Right renal cortex interstitium (tissue), 3 donors: ENCODE results near the gene ATP8A1. TPM values are rescaled to one million over a fixed set of nuclear protein-coding genes. Genes with fewer than 3 reads are reported as not detected.
"Not testable (repeated sequence)": the region's sequence is repeated elsewhere in the genome, so short reads cannot be mapped to it uniquely, and the experiment has no call there.

ENCODE experiments used
- DNase-seq, 3 donors: peaks; one replicate each; pipeline ENCODE4 v3.0.0-alpha.2; 2013; ENCODE audit warnings: low read depth in 3 of 3, low spot score in 2 of 3
- polyA plus RNA-seq, 3 donors: library from polyadenylated mRNA; unstranded; fragments of 120-200 nt; gene quantifications; one replicate each; pipeline ENCODE4 v1.2.1, GENCODE V29; 2013; ENCODE audit not compliant: insufficient read length in 3 of 3

Gene ATP8A1
- polyA plus RNA-seq, 3 donors: 30.3 to 33.6 (median 31.9) TPM

DNA sequence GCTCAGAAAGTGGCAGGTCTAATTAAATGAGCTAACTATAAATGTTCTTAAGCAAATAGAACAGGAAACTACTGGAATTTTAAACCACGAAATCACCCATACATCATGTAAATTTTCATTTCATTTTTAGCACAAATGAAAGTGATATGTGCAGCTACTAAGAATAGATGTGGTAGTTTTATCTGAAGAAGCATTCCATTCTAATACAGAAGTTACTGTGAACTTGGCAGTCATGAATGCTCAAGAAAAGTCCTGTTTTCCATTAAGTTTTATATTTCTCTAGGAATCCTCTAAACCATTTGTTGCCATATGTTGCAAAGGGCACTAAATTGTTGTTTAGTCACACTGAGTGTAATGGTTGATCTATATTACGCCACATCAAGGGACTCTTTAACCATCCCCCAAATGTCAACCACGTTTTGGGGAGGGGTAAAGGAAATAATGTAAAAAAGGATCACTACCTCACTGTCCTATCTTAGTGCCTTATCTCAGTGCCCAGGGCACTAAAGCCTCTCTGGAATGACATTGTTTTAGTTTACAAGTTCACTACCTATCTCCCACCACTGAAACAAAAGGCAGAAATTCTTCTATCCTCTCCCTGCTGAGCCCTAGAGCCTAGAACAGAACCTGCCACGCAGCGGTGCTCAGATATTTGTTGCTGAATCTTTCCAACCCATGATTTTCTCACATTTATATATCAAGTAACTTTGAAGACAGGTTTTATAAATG is 141.6 kb downstream of the ATP8A1 start:
- no peak for DNase-seq

DNA sequence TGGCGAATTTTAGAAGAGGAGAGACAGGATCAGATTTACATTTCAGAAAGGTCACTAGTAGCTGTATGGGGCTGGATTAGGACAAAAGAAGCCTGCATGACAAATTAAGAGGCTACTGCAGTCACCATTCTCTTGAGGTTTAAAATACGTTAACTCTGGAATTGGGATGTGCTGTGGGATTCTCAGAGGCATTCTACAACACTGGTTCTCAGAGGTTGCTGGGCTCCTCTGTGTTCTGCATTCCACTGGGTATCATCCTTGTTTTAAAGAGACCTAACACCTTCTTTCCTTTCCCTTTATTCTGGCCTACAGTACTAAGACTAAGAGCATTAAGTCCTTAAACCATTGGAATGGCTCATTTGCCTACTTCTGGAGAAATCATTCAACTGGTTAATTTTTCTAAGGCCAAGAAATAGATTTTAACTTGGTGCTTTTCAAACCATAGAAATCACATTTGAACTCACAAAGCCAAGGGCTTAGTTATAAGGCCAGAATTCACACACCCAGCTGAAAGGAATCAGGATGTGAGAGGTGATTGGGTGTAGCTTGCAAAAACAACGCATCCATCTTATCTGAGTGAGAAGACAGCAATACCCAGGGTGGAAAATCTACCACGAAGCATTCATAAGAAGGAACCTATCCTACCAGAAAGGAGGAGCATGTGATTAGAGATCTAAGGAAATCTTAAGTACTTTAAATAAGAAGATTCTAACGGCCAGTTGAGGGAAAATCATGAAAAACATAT is 143.0 kb downstream of the ATP8A1 start:
- DNase-seq: no peak

DNA sequence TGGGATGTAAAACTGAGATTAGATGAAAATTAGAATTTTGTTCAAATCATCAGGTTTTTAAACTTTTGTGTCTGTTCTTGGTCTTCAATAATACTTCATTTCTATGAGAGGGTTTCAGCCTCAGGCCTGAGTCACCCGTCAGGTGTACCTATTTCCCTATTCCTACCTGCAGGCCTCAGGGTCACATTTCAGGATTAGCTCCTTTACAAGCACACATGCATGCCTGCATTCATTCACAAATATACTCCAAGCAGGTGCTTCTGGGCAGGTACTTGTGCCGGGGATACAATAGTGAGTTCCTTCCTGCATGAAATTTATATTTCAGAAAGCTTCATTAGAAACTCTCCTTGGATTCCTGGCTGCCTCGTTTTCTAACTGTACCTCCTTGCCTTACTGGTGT is 144.7 kb downstream of the ATP8A1 start:
- DNase-seq: no peak

DNA sequence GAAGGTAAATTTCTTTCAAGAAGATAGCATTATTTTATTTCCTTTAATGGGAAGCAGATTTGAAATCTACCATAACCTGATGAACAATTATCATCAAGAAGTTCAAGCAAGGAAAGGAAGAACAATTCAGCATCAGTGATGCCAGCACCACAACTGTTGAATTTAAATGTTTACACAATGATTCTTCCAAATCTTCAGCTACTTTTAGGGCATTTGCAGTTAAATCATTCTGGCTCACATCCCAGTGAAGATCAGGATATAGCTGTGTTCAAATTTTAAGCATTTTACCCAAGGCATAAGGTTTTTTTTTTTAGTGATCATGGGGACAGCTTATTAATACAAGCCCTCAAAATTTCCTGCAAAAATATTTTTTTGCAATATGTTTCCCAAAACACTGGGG is 146.7 kb downstream of the ATP8A1 start:
- no peak for DNase-seq

DNA sequence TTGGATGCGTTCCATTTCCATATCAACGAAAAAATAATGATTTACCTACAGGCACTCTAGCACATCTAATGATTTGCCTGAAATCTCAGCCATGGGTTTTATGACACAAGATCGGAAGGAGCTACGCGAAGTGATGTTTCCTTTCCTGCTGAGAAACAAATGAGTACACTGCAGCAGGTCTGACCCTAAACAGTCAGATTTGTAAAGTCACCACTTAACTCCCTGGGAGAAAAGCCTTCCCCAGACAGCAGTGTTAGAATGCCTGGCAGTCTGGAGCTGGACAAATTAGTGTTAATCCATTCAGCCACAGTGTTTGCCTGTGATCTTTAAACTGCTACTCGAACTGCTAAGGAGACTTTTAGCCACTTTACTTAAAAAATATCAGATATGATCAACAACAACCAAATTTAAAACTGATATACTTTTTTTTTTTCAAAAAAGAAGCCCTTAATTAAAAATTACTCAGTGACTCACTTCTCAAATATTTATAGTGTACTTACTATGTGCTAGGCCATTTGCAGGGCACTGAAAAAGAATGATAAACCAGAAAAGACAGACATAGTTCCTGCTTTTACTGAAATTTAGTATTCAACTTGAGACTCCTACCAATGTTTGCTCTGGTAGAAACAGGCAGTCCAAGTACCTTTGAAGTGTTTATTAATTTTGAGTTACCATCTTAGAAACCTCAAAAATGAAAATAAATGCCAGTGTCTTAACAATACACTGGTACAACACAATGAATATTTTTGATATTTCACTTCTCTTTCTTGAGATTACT is 155.1 kb downstream of the ATP8A1 start:
- DNase-seq: no peak

DNA sequence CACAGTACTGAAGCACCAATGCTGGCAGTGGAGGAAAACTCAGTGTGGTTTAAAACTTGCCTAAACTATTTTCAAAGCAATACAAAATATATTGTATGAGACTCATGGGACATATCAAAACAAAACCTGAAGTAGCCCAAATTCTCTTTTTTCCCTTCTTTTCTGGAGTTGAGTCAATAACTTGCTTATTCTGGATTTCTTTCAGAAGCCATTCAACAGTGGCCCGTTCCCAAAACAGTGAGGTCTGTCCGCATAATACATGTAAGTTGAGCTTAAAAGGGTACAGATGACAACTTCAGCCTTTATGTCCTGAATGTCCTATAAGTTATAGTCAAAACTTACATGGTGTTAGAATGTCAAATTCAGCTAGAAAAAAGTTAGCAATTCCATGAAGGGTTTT is 158.9 kb downstream of the ATP8A1 start:
- DNase-seq: no peak

DNA sequence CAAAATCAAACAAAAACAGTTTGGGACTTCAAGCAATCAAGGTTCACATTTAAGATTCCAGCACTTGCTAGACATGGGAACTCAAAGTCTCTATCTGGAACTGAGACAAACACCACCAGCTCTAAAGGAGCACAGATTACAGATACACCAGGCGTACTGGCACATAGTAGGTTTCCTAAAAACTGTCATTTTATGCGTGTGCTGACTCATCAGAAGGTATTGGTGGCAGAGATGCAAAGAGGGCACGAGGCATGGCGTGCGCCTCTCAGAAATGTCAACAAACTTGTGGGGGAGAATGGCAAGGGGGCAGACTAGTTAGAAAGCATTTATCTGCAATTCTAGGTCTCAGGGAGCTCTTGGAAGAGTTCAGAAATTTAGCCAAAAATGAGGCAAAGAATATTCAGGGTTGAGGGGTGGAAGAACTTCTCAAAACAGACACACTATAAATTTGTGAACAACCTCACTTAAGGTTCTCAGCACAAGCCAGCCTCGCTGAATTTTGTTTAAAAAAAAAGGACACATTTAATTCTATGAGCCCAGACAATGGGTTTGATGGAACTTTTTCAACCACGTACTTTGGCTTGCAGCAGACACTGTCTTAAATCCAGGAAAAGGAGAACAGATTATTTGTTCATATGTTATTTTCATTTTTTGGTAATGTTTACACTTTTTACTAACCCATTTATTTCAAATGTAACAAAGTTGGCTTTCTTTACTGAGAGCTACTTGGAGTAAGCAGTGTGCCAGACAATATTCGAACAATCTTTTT is 159.6 kb downstream of the ATP8A1 start:
- DNase-seq: no peak

DNA sequence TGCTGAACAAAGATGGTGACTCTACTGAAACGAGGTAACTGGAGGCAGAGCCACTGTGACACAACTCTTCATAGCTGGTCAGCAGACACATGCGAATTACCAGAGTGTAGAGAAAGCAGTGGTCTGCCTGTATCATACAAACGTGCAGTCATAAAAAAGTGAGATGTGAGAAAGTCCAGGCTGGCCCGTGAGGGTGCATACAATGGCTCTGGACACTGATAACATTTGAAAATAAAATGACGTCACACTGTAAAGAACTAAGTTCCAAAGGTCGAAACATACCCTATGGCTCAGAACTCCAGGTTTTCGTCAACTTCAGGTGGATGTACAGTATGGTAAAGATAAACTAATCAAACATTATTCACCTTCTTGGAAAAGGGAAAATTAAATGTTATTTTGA is 163.9 kb downstream of the ATP8A1 start:
- DNase-seq: no peak

DNA sequence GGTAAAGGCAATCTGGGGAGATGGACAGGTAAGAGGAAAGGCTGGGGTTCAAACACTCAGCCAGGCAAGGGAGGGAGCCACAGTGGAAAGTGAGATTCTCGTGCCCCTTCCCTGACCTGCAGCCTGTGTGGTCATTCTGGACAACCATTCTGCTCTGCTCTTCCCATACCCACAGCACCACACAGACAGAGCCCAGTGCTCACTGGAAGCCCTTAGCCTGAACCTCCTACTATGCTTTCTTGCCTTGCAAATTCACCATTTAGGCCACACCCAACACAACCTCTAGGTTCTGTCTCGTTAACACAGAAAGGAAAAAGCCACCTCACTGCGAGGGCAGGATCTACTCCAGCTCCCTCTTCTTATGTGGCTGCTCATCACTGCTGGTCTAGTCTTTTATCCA is 166.9 kb downstream of the ATP8A1 start:
- DNase-seq: no peak

DNA sequence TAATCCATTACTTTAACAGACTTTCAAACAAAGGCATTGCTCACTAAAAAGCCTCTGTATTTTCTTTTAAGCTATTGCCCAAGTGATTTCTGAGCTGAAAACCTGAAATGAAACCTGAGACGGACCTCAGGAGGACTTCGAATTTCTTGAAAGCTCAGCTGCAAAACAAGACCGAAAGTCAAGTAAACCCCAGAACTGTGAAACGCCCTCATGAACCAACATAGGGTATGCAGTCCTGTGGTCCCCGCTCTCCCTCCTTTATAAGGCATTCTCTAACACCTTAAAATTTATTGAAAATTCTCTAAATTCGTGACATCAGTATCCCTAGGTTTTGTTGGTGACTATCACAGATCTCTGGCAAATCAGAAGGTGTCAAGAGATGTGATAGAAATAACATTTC is 167.8 kb downstream of the ATP8A1 start:
- no peak for DNase-seq

DNA sequence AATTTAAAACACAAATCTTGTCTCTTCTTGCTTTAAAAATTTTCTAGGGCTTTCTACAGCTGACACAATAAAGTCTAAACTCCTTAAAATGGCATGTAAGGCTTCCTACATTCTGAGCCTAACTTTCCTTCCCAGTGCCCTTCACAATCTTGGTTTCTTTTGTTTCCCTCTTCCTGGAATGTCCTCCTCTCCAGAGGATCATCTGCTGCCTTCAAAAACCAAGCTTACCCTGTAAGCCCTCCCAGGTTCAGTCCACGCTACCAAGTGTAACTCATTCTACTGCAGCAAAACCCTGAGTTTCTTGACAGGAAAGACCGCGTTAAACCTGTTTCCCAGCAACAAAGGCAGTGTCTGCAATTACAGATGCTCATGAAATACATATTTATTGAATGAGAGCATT is 168.4 kb downstream of the ATP8A1 start:
- DNase-seq: no peak

DNA sequence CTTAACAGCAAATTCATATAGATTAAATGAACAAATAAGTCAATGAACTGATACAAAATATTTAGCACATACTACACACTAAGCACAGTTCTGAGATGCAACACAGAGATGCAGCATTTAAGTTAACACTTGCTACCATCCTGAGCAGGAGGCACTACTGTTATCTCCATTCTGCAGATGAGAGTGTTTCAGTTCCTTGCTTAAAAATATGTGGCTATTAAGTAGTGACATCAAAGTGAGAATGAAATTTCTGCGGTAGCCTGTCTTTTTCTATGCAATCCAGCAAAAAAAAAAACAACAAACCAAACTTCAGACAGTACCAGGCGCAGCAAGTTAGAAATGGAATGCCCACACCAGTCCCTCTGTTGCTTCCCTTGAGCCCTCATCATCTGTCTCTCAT is 168.8 kb downstream of the ATP8A1 start:
- no peak for DNase-seq

DNA sequence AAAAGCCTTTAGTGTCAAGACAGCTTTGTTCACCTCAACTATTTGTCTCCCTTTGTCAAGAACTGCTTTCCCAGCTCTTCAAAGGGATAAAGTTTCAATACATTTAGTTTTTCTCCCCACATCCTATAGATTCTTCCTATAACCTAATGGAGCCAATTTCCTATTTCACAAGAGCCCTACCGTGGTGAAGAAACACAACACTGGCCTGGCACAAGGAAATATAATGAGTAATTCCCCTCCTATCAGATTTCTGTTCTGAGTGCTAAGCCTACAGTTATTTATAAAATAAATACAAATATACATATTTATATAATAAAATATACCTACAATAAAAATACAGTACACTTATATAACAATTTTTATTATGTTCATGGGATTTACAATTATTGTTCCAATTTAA is 169.7 kb downstream of the ATP8A1 start:
- DNase-seq: no peak

DNA sequence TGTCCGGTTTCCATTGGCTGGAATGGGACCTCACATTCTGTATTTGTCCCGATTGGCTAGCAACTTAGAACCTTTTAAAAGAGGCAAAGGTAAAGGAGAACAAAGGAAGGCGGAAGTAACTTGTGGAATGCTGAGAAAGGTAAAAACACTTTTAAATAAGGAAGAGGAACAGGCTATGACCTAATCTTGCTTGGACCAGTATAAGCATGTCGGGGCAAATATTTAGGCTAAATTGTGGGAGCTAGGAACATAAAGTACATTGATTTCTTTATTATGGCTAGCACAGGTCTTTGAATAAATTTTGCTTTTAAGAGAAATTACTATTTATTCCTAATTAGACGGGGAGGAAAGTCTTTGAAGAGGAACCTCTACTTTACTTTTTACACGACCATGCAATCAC is 170.7 kb downstream of the ATP8A1 start:
- not testable (repeated sequence) for DNase-seq

DNA sequence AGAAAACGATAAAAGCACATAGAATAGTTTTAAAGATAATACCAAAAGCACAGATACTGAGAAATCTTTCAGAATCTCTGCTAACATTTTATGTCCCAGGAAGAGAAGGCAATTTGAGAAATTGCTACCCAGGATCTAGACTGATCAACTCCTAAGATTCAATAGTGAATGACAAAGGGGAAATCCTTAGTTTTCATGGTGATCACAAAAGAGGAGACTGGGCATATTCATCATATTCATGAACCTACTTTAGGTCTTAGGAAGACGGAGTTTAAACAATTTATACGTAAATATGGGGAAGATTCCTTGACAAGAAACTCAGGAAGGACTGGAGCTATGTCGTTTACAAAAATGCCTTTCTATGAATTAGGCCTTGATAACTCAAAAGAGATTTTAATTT is 172.3 kb downstream of the ATP8A1 start:
- DNase-seq: no peak

DNA sequence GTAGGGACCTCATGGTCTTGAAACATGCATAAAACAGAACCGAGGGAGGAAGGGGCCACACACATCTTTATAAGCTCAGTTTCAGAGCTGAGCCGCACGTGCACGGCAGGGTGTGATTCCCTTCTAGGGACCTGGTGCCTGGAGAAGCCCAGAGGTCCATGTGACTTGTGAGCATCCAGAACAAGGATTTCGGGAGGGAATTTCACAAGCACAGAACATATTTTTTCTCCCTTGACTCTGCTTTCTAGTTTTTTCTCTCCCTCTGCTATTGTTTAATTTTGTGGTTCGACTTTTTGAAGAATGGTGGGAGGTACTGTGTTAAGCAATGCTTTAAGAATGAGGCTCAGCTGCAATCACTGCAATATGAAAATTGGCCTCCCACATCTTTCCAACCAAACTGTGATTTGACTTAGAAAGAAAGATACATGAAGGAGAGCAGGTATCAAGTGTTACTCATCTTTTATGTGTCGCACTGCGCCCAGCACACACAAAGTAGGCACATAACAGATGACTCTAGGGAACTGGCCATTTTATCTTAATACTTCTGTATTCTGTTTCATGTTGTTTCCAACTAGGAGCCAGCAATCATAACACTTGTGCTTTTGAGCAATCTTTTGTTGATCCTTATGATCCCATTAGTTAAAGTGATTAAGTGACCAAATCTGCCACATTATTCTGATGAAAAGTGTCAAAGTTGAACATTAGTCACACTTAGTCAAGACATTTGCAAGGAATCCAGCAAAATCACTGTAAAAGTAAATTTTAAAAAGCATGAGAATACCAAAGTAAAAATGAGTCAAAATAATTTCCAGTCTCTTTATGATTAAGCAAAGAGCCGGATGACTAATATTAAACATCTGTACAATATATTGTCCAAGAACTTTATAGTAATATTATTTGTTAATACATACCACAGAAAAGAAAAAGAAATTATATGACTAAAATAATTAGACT is 173.2 kb downstream of the ATP8A1 start:
- DNase-seq: no peak

DNA sequence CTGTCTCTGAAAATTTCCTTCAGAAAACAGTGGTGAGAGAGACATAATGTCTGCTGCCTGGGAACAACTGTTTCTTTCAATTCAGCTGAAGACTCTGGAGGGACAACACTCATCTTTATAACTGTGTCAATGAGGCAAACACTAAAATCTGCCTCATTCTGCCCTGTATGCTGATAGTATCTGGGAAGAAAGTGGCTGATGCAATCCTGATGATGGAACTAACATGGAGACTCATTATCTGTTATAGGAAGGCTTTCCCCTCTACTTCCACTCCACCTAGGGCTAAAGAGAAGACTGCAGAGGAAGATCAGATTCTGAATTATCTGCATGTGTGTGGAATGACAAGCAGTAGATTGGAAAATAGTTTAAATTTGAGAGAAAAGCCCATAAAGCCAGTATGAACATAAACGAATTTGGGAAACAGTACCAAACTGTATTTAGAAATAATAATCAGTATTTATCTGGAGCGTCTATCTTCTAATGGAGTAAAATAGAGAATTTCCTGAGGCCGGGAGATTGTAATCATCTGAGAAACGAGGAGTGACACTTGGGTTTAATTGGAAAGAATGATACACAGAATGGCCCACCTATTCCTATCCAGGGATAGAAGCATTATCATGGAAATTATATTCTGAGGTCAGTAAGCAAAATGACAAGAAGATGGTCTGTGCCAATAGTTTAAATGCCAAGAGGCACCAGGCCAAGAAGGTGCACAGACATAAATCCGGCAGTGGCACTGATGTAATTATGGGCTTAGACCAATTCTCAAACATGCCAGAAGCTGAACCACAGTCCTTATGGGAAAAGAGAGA is 174.2 kb downstream of the ATP8A1 start:
- no peak for DNase-seq

DNA sequence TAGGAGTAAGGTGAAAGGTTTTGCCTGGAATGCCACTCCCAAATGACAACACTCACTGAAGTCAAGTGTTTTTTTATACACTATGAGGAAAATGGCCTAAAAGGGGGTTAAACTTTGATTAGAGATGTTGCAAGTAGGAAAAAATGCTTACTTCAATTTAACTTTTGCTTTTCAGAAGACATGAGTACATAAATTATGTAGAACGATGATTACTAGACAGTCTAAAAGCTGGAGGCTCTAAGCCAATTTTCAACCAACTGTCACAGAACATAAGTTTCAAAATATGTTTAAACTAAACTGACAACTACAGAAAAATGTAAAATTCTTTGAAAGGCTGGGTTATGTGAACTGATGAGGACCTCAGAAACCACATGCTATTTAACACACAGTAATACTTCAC is 176.2 kb downstream of the ATP8A1 start:
- no peak for DNase-seq

DNA sequence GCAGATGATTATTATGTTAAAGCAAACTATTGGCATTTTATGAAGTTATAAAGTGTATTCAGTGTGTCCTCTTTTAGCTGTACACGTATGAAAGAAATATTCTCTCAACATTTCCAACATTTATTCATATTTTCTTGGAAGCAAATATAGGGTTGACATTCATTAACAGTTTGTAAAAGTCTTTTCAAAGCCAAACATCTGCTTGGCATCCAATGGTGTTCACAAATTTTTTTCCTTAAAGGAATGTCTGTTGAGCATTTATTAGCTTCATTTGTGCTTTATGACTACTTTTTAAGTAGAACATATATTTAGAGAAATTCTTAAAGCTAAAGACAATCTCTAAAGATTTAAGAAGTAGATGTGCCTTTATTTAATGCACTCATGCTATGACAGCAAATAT is 176.6 kb downstream of the ATP8A1 start:
- DNase-seq: no peak
